Spleen (tissue), 11 donors: ENCODE results near the gene BCL2. TPM values are rescaled to one million over a fixed set of nuclear protein-coding genes. Genes with fewer than 3 reads are reported as not detected.

ENCODE experiments used
- DNase-seq: peaks from one replicate; pipeline ENCODE4 v3.0.0-alpha.2; 2020
- H3K27ac ChIP-seq, 8 donors: fragments of 200-600 bp; sonication (generic) in 7 of 8; 1 replicate in 4 of 8; 2 replicates in 4 of 8; pipeline versions ENCODE4 v1.5.0 to v1.8.0; 2016 to 2021; ENCODE audit warnings: inconsistent platforms in 4 of 8, mild to moderate bottlenecking in 4 of 8, moderate library complexity in 1 of 8
- H3K27me3 ChIP-seq, 7 donors: fragments of 200-600 bp; sonication (generic) in 6 of 7; replicated peaks in 1 of 7; 1 replicate in 4 of 7; 2 replicates in 3 of 7; pipeline versions ENCODE4 v1.5.0 to v1.8.0; 2016 to 2021; ENCODE audit warnings: inconsistent platforms in 3 of 7, mild to moderate bottlenecking in 1 of 7
- H3K36me3 ChIP-seq, 6 donors: fragments of 200-600 bp; sonication (generic) in 5 of 6; 1 replicate in 4 of 6; 2 replicates in 2 of 6; pipeline versions ENCODE4 v1.5.0 to v1.8.0; 2016 to 2021; ENCODE audit warnings: inconsistent platforms in 2 of 6
- H3K4me1 ChIP-seq, 6 donors: fragments of 200-600 bp; sonication (generic) in 5 of 6; 1 replicate in 3 of 6; 2 replicates in 3 of 6; pipeline versions ENCODE4 v1.5.0 to v1.8.0; 2016 to 2021; ENCODE audit warnings: inconsistent platforms in 3 of 6
- H3K4me3 ChIP-seq, 8 donors: fragments of 200-600 bp; sonication (generic) in 7 of 8; 1 replicate in 4 of 8; 2 replicates in 4 of 8; pipeline versions ENCODE4 v1.5.0 to v1.8.0; 2016 to 2021; ENCODE audit warnings: inconsistent platforms in 4 of 8, mild to moderate bottlenecking in 4 of 8, moderate library complexity in 2 of 8
- H3K9me3 ChIP-seq, 8 donors: fragments of 200-600 bp; sonication (generic) in 7 of 8; 1 replicate in 4 of 8; 2 replicates in 4 of 8; pipeline versions ENCODE4 v1.5.0 to v1.8.0; 2016 to 2021; ENCODE audit warnings: inconsistent platforms in 4 of 8
- CTCF ChIP-seq, 11 experiments: fragments of 200-600 bp in 7 of 11; fragments of 450-650 bp in 4 of 11; sonication (generic) in 4 of 11; IDR thresholded peaks in 8 of 11; conservative IDR thresholded peaks in 3 of 11; 1 replicate in 7 of 11; 2 replicates in 4 of 11; pipeline versions ENCODE4 v1.4.0 to v1.8.0; 2016 to 2021; ENCODE audit warnings: antibody characterized with exemption in 11 of 11, inconsistent platforms in 4 of 11, mild to moderate bottlenecking in 1 of 11
- POLR2A ChIP-seq, 3 donors: fragments of 450-650 bp; IDR thresholded peaks; one replicate each; pipeline ENCODE4 v1.5.1; 2017; ENCODE audit warnings: antibody characterized with exemption in 3 of 3, mild to moderate bottlenecking in 1 of 3
- POLR2AphosphoS5 ChIP-seq, 3 donors: sonication (generic); formaldehyde crosslinking; IDR thresholded peaks; one replicate each; pipeline ENCODE4 v1.5.1; 2017; ENCODE audit warnings: antibody characterized with exemption in 3 of 3
- WGBS, 5 donors: extraction: QIAGEN DNeasy Blood & Tissue Kit in 3 of 5; methylation state at CpG; one replicate each; pipeline versions ENCODE4 v1.1.5 to v1.1.7; 2013 to 2018; 5-methylcytosine and 5-hydroxymethylcytosine counted together
- intact Hi-C: fragments of 100-400 bp; cut with DNase I; formaldehyde crosslinking; loops from one replicate; pipeline ENCODE4 v1.15.0; 2023; ENCODE audit warnings: low total_unique reads
- polyA plus RNA-seq, 3 donors: library from polyadenylated mRNA; stranded (reverse); fragments of 200-250 nt; gene quantifications; one replicate each; pipeline ENCODE4 v1.2.1, GENCODE V29; 2013
- total RNA-seq, 7 donors: library from RNA; depleted of rRNA in 3 of 7; stranded (reverse); fragments of >200 nt in 3 of 7; fragmentation: NEBNext Ultra II Directional in 4 of 7; extraction: Animal tissue kit (Norgen Biotek cat#: 25700) in 4 of 7; gene quantifications; one replicate each; pipeline versions ENCODE4 v1.1.0 to v1.2.1, GENCODE V29; 2016 to 2021
- donor health status: healthy with polysubstance abuse.
- donor health status: DM: no; HTN: no; CAD: no; lungs with moderate emphysema.
- donor health status: DM: no; HTN: no; CAD: no.
- donor health status: Bipolar disorder and iron deficiency.
- donor health status: healthy.
- donor health status: DM: no; HTN: no; CAD: no.
- donor health status: DM: yes; HTN: yes; CAD: no.

Gene BCL2
- total and polyA plus RNA-seq, 10 donors, result 9.6 to 112 (median 69.1) TPM

GRCh38 chr18:63119647-63120046 lies 199.9 kb downstream of the BCL2 start:
- Histone ChIP-seq H3K36me3 (no peaks in the 10 kb centered on the region), H3K4me3 (no peak overlapping the region), H3K9me3 (no peaks in the 10 kb centered on the region), H3K27ac (no peak overlapping the region), H3K27me3 (peaks cover 0 to 5% (median 0%) of the 10 kb centered on the region in 7 donors), H3K4me1 (peaks cover 0 to 5% (median 0%) of the 10 kb centered on the region in 6 donors)
- TF ChIP-seq POLR2AphosphoS5 (IDR thresholded peaks at IDR 0.05) (peak in 1 of 3 donors; percentile 52), CTCF (IDR thresholded peaks at IDR 0.05 in 8 of 11, conservative IDR thresholded peaks at IDR 0.05 in 3 of 11) (peak in 7 of 11 experiments; percentile 28 to 53 (median 45)), POLR2A (IDR thresholded peaks at IDR 0.05) (no peak)
- whole genome bisulfite sequencing, 5 donors, result 31 to 52% (median 50%) methylated on average over 3 of the region's 3 CpGs
- intact Hi-C loops, result loop anchor here (10.0 kb wide), 1 partner anchor 315 kb away; no protein-coding TSS in a partner anchor
- DNase-seq, result no peak

- TF ChIP-seq POLR2A (IDR thresholded peaks at IDR 0.05), result no peak
- TF ChIP-seq CTCF (IDR thresholded peaks at IDR 0.05 in 8 of 11, conservative IDR thresholded peaks at IDR 0.05 in 3 of 11), result no peak
- no peak for TF ChIP-seq POLR2AphosphoS5 (IDR thresholded peaks at IDR 0.05)
- Histone ChIP-seq H3K27ac (no peak overlapping the region), H3K27me3 (peaks cover 0 to 5% (median 0%) of the 10 kb centered on the region in 7 donors), H3K4me3 (no peak overlapping the region), H3K4me1 (peaks cover 0 to 13% (median 8%) of the 10 kb centered on the region in 6 donors), H3K9me3 (peaks cover 0 to 8% (median 0%) of the 10 kb centered on the region in 8 donors), H3K36me3 (no peaks in the 10 kb centered on the region)
- WGBS, 5 donors, result 25 to 40% (median 35%) methylated on average over 5 of the region's 5 CpGs
- intact Hi-C loops, result no loop called here
- DNase-seq, result no peak
Observed at GRCh38 chr18:63113899-63114565, 205.5 kb downstream of the BCL2 start.

- intact Hi-C loops, result no loop called here
- no peak overlapping the region for H3K4me3 ChIP-seq
- DNase-seq, result no peak
- H3K27me3 ChIP-seq, result peaks cover 0 to 5% (median 0%) of the 10 kb centered on the region in 7 donors
- TF ChIP-seq POLR2AphosphoS5 (IDR thresholded peaks at IDR 0.05) (no peak), CTCF (IDR thresholded peaks at IDR 0.05 in 8 of 11, conservative IDR thresholded peaks at IDR 0.05 in 3 of 11) (no peak), POLR2A (IDR thresholded peaks at IDR 0.05) (no peak)
- H3K36me3 ChIP-seq, result no peaks in the 10 kb centered on the region
- peaks cover 0 to 8% (median 0%) of the 10 kb centered on the region in 8 donors for H3K9me3 ChIP-seq
- WGBS, 5 donors, result 71 to 94% (median 84%) methylated on average over 5 of the region's 5 CpGs
- peaks cover 0 to 13% (median 8%) of the 10 kb centered on the region in 6 donors for H3K4me1 ChIP-seq
- H3K27ac ChIP-seq, result no peak overlapping the region
Observed at GRCh38 chr18:63112706-63113105, 206.9 kb downstream of the BCL2 start.

GRCh38 chr18:63111671-63112402 lies 207.7 kb downstream of the BCL2 start:
- Histone ChIP-seq H3K9me3 (peaks cover 0 to 8% (median 0%) of the 10 kb centered on the region in 8 donors), H3K36me3 (no peaks in the 10 kb centered on the region), H3K4me1 (peaks cover 0 to 21% (median 10%) of the 10 kb centered on the region in 6 donors), H3K4me3 (no peak overlapping the region), H3K27ac (no peak overlapping the region), H3K27me3 (peaks cover 0 to 5% (median 0%) of the 10 kb centered on the region in 7 donors)
- intact Hi-C loops, result no loop called here
- TF ChIP-seq POLR2AphosphoS5 (IDR thresholded peaks at IDR 0.05) (no peak), POLR2A (IDR thresholded peaks at IDR 0.05) (no peak), CTCF (IDR thresholded peaks at IDR 0.05 in 8 of 11, conservative IDR thresholded peaks at IDR 0.05 in 3 of 11) (no peak)
- WGBS, 5 donors, result 52 to 61% (median 56%) methylated on average over 4 of the region's 4 CpGs
- DNase-seq, result no peak
